ENCODE results near the gene GPR137. TPM values are rescaled to one million over a fixed set of nuclear protein-coding genes. Genes with fewer than 3 reads are reported as not detected.
"Not testable (repeated sequence)": the region's sequence is repeated elsewhere in the genome, so short reads cannot be mapped to it uniquely, and the experiment has no call there.

GPR137 gene
- polyA plus RNA-seq, 3 donors from 2014 or later, result 6.9 to 11.6 (median 7.4) TPM

DNA sequence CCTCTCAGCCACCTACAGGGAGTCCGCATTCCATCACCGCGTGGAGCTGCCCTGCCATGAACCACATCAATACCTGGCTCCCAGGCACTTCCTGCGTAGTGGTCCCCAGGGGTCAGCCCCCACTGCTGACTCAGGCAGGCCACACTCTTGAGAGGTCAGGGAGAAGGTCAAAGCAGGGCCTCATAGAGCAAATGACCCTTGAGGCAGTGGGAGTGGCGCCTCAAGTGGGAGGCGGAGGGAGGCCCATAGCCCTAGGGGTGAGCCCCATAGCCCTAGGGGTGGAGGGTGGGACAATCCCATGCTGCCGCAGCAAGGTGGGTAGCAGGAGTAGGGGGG, 37.2 kb downstream of the GPR137 start:
- DNase-seq, result no peak
- Mint-ChIP-seq H3K9me3 (no peaks in the 10 kb centered on the region), H3K4me1 (peaks cover 27 to 30% of the 10 kb centered on the region in 2 donors), H3K27ac (no peak overlapping the region), H3K36me3 (peaks cover 0 to 8% (median 3%) of the 10 kb centered on the region in 3 donors), H3K4me3 (no peak overlapping the region), H3K27me3 (ENCODE audit: low read depth in 3 of 3) (peaks cover 2 to 8% (median 7%) of the 10 kb centered on the region in 3 donors)

DNA sequence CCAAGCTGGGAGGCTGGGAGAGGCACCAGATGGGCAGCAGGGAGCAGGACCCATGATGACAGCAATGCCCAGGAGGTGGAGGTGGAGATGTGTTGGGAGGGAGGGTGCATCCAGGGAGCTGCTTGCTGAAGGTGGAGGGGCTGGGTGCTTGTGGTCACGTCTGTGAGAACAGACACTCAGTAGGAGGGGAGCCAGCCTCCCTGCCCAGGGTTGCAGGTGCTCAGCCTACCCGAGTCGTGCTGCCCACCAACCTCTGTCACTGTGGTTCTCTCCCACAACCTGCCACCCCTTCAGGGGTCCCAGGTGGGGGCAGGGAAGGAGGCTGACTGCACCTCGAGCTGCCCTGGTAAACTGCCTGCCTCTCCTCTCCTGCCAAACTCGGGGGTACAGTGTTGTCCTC, 37.7 kb downstream of the GPR137 start:
- no peak for DNase-seq

DNA sequence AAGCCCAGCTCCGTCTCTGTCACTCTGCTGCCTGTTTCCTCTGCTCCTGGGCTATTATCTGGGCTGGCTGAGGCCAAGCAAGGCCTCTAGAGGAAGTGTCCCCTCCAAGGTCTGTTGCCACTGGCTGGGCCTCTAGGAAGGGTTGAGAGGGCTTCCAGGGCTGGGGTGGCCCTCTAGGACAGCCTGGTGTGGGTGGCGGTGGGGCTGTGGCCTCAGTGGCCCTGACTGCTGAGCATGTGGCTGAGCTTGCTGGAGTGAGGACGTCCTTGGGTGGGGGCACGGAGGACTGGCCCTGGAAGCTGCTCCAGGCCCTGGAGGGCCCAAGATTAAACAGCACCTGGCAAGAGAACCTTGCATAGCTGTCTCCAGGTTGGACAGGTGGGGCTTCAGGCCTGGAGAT, 38.3 kb downstream of the GPR137 start:
- not testable (repeated sequence) for H3K27me3 Mint-ChIP-seq (ENCODE audit: low read depth in 3 of 3); H3K4me3 Mint-ChIP-seq; DNase-seq; H3K9me3 Mint-ChIP-seq; H3K36me3 Mint-ChIP-seq
- Mint-ChIP-seq H3K27ac (peak overlapping the region in 3 of 6 donors; percentile 37 to 44 (median 43)), H3K4me1 (peaks cover 19 to 21% of the 10 kb centered on the region in 2 donors)

More for the DNA sequence above, 37.7 kb downstream of the GPR137 start:
- Mint-ChIP-seq H3K4me1 (peaks cover 24 to 25% of the 10 kb centered on the region in 2 donors), H3K4me3 (no peak overlapping the region), H3K27ac (peak overlapping the region in 1 of 6 donors; percentile 44), H3K36me3 (peaks cover 0 to 8% (median 3%) of the 10 kb centered on the region in 3 donors), H3K27me3 (ENCODE audit: low read depth in 3 of 3) (peaks cover 0 to 4% (median 2%) of the 10 kb centered on the region in 3 donors), H3K9me3 (no peaks in the 10 kb centered on the region)

DNA sequence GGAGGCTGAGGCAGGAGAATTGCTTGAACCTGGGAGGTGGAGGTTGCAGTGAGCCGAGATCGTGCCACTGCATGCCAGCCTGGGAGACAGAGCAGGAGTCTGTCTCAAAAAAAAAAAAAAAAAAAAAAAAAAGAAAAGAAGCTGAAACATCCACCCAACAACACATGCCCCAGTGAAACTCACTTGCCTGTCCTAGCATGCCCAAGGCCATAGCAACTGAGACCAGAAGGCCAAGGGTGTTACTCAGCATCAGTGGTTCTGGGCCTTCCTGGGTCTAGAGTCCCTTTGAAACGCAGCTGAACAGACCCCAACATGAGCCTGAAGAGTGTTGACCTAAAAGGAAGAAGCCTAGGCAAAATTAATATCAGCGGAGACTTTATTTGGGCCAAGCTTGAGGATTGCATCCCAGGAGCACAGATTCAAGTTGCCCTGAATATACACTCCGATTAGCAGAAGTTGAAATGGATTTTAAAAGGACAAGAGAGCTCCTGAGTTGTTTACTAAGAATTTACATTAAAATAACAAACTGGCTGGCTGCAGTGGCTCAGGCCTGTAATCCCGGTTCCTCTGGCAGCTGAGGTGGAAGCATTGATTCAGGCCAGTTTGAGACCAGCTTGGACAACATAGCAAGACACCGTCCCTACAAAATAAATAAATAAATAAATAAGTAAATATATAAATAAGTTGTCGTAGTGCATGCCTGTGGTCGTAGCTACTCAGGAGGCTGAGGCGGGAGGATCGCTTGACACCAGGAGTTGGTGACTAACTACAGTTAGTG, 39.2 kb downstream of the GPR137 start:
- no peaks in the 10 kb centered on the region for H3K9me3 Mint-ChIP-seq
- H3K4me1 Mint-ChIP-seq, result peaks cover 15 to 20% of the 10 kb centered on the region in 2 donors
- H3K4me3 Mint-ChIP-seq, result no peak overlapping the region
- peaks cover 0 to 8% (median 3%) of the 10 kb centered on the region in 3 donors for H3K36me3 Mint-ChIP-seq
- no peak for DNase-seq
- H3K27ac Mint-ChIP-seq, result peak overlapping the region in 1 of 6 donors; percentile 40
- no peaks in the 10 kb centered on the region for H3K27me3 Mint-ChIP-seq (ENCODE audit: low read depth in 3 of 3)

DNA sequence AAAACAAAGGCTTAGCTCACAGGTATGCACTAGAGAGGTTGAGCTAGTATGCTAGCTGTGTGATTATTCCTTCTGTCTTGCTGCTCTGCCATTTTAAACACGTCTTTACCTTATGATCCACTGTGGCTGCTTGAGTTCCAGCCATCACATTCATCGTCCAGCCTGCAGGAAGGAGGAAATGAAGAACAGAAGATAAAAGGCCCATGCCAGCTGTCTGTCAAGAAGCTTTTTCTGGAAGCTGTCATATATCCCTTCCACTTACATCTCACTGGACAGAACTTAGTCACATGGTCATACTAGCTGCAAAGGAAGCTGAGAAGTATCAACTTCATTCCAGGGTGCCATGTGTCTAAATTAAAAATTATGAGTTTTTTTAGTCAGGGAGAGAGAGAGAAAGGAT, 41.7 kb downstream of the GPR137 start:
- no peak for DNase-seq
- H3K27me3 Mint-ChIP-seq (ENCODE audit: low read depth in 3 of 3), result peaks cover 2 to 10% (median 3%) of the 10 kb centered on the region in 3 donors
- no peak overlapping the region for H3K27ac Mint-ChIP-seq
- H3K9me3 Mint-ChIP-seq, result no peaks in the 10 kb centered on the region
- H3K36me3 Mint-ChIP-seq, result no peaks in the 10 kb centered on the region
- peaks cover 22 to 26% of the 10 kb centered on the region in 2 donors for H3K4me1 Mint-ChIP-seq
- H3K4me3 Mint-ChIP-seq, result no peak overlapping the region

DNA sequence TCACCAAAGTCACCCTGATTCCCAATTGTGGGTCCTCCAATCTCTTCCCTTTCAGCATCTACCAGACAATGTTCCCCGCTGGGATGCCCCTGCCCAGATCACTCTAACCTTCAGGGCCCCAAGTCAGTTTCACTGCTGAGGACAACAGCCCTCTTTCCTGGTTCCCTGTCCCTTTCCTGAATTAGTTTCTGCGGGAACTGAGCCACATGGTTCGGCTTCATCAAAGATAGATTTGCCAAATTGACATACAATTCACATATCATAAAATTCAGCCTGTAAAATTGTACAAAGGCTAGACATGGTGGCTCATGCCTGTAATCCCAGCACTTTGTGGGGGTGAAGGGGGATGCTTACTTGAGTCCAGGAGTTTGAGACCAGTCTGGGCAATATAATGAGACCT, 42.3 kb downstream of the GPR137 start:
- H3K9me3 Mint-ChIP-seq, result no peaks in the 10 kb centered on the region
- peaks cover 22 to 26% of the 10 kb centered on the region in 2 donors for H3K4me1 Mint-ChIP-seq
- no peak overlapping the region for H3K4me3 Mint-ChIP-seq
- DNase-seq, result no peak
- no peaks in the 10 kb centered on the region for H3K36me3 Mint-ChIP-seq
- peaks cover 2 to 10% (median 3%) of the 10 kb centered on the region in 3 donors for H3K27me3 Mint-ChIP-seq (ENCODE audit: low read depth in 3 of 3)
- H3K27ac Mint-ChIP-seq, result no peak overlapping the region

DNA sequence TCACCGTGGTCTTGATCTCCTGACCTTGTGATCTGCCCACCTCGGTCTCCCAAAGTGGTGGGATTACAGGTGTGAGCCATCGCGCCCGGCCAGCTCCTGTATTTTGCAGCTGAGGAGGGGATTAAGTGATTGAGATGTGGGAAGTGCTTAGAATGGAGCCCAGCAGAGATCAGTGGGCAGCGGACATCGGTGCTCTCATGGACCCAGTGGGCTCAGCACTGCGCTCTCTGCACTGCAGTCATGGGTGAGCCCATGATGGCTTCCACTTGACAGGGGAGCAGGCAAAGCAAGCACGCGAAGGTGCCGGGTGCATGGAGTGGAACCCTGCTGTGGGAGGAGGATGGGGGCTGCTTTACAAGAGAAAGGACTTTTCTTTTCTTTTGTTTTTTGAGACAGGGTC, 45.2 kb downstream of the GPR137 start:
- Mint-ChIP-seq H3K4me3 (peak overlapping the region; percentile 20 to 79 (median 63)), H3K9me3 (no peaks in the 10 kb centered on the region)

DNA sequence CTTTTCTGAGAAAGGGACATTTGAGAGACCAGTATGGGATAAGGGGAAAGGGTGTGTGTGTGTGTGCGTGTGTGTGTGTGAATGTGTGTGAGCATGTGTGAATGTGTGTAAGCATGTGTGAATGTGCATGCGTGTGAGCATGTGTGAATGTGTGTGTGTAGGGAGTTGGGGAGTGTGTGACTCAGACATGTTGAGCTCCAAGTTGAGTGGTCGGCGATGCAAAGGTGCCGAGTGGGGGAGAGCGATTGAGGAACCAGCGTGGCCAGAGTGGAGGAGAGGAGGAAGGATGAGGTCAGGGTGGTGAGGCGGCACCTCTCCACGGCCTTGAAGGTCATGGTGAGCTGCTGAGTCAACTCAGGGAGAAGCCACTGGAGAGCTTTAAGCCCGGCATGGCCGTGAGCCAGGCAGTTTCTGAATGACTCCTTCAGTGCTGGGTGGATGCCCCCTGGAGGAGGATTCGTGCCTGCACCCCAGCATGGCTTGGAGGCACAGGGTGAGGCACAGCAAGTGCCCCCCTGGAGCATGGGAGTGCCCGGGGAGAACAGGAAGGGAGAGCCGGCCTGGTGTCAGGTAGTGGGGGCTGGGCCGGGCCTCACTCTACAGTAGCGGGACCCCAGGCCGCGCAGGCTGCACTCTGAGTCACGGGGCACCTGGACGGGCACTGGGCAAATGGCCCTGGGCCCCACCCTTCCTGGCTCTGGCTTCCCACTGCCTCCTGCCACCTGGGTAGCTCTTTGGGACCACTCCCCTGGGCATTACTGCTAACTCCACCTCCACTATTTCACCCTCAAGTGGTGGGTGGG, 46.1 kb downstream of the GPR137 start:
- peaks cover 0 to 4% (median 0%) of the 10 kb centered on the region in 3 donors for H3K36me3 Mint-ChIP-seq
- DNase-seq, result peak; percentile 85 to 86 (median 85)

More for the DNA sequence above, 45.2 kb downstream of the GPR137 start:
- Mint-ChIP-seq H3K36me3 (peaks cover 0 to 4% (median 0%) of the 10 kb centered on the region in 3 donors), H3K27ac (peak overlapping the region; percentile 71 to 87 (median 82)), H3K4me1 (peaks cover 22 to 31% of the 10 kb centered on the region in 2 donors), H3K27me3 (ENCODE audit: low read depth in 3 of 3) (peaks cover 2 to 10% (median 3%) of the 10 kb centered on the region in 3 donors)
- no peak for DNase-seq

DNA sequence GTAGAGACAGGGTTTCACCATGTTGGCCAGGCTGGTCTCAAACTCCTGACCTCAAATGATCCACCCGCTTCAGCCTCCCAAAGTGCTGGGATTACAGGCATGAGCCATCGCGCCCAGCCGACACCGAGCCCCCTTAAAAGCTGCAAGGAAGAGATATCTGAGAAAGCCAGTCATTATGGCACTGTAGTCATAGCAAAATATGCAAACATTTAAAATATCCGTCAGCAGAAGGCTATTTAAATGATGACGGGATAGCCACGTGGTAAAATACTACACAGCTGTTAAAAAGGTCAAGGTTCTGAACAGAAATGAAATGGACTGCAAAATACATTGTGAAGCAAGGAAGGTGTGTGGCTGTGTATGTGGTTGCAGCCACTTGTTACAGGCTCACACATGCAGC, 47.9 kb downstream of the GPR137 start:
- Mint-ChIP-seq H3K9me3 (no peaks in the 10 kb centered on the region), H3K4me1 (peaks cover 32 to 41% of the 10 kb centered on the region in 2 donors), H3K27me3 (ENCODE audit: low read depth in 3 of 3) (peaks cover 2 to 12% (median 3%) of the 10 kb centered on the region in 3 donors), H3K36me3 (peaks cover 0 to 14% (median 4%) of the 10 kb centered on the region in 3 donors), H3K27ac (peak overlapping the region in 2 of 6 donors; percentile 17 to 49), H3K4me3 (no peak overlapping the region)
- DNase-seq, result no peak

More for the DNA sequence above, 46.1 kb downstream of the GPR137 start:
- Mint-ChIP-seq H3K4me1 (peaks cover 22 to 31% of the 10 kb centered on the region in 2 donors), H3K4me3 (peak overlapping the region; percentile 63 to 79 (median 70)), H3K9me3 (no peaks in the 10 kb centered on the region), H3K27ac (peak overlapping the region; percentile 71 to 87 (median 82)), H3K27me3 (ENCODE audit: low read depth in 3 of 3) (peaks cover 2 to 12% (median 3%) of the 10 kb centered on the region in 3 donors)

DNA sequence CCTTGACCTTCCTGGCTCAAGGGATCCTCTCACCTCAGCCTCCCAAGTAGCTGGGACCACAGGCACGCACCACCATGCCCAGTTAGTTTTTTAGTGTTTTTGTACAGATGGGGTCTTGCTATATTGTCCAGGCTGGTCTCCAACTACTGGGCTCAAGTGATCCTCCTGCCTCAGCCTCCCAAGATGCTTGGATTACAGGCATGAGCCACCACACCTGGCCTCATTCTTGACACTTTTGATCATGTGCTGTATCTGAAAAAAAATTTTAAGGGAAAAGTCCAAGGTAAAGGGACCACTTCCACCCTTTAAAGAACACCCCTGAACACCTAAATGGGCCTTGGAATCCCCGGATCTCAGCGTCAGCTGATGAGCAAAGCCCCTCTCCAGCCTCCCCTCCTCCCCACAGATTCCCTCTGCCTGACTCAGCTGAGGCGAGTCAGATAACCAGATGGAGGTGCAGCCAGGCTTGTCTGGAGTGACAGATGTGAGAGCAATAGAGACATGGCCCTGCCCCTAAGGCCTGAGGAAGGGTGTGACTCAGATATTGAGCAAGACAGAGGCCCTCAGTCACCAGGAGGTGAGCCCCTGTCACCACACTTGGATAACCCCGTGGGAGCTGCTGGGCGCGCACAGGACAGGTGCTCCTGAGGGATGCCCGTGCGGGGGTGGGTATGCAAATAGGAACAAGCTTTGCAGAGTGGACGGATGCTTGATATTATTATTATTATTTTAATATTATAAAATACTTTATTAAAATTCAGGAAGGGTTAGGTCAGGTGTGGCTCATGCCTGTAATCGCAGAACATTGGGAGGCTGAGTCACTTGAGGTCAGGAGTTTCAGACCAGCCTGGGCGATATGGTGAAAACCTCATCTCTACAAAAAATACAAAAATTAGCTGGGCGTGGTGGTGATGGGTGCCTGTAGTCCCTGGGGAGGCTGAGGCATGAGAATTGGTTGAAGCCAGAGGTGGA, 49.4 kb downstream of the GPR137 start:
- Mint-ChIP-seq H3K27me3 (ENCODE audit: low read depth in 3 of 3) (peaks cover 3 to 12% (median 4%) of the 10 kb centered on the region in 3 donors), H3K36me3 (peaks cover 0 to 17% (median 7%) of the 10 kb centered on the region in 3 donors), H3K27ac (peak overlapping the region in 1 of 6 donors; percentile 13), H3K9me3 (no peaks in the 10 kb centered on the region), H3K4me3 (no peak overlapping the region), H3K4me1 (peaks cover 45% of the 10 kb centered on the region in 2 donors)
- DNase-seq, result no peak

DNA sequence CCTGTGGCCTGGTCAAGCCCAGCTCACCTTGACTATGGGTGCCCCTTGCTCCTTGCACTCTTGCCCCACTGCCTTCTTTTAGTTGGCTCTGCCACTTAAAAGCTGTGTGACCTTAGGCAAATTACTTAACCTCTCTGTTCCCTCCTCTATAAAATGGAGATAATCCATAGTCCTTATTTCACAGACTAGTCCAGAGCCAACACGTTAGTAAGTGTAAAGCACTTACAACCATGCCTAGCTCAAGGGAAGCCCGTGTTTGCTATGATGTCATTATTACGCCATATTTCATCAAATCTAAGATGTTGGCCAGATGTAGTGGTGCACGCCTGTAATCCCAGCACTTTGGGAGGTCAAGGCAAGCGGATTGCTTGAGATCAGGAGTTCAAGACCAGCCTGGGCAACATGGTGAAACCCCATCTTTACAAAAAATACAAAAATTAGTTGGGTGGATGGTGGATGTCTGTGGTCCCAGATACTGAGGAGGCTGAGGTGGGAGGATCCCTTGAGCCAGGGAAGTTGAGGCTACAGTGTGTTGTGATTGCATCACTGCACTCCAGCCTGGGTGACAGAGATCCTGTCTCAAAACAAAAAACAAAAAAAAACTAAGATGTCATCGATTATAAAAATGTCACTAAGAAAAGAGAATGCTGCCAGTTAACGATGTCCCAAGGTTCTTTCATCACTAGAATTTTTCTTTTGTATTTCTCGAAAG, 52.0 kb downstream of the GPR137 start:
- Mint-ChIP-seq H3K9me3 (no peaks in the 10 kb centered on the region), H3K27ac (peak overlapping the region; percentile 57 to 98 (median 78)), H3K4me1 (peaks cover 37 to 45% of the 10 kb centered on the region in 2 donors), H3K4me3 (peak overlapping the region in 3 of 5 donors; percentile 45 to 54 (median 46)), H3K36me3 (peaks cover 0 to 17% (median 7%) of the 10 kb centered on the region in 3 donors), H3K27me3 (ENCODE audit: low read depth in 3 of 3) (peaks cover 2 to 4% (median 4%) of the 10 kb centered on the region in 3 donors)
- DNase-seq, result no peak

DNA sequence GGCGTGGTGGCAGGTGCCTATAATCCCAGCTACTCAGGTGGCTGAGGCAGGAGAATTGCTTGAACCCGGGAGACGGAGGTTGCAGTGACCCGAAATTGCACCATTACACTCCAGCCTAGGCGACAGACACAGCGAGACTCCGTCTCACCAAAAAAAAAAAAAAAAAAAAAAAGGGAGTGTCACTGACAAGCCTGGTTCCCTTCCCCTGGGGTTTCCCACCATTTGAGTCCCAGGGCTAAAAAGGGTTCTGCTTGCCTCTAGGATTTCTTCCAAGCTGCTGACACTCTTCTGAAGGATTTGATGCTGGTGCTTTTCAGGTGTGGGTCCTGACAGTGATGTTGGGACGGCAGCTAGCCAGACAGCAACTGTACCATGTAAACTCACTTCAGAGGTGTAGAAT, 53.1 kb downstream of the GPR137 start:
- peak overlapping the region; percentile 88 to 93 (median 89) for H3K4me3 Mint-ChIP-seq
- peaks cover 37 to 45% of the 10 kb centered on the region in 2 donors for H3K4me1 Mint-ChIP-seq
- DNase-seq, result no peak
- no peaks in the 10 kb centered on the region for H3K9me3 Mint-ChIP-seq
- H3K36me3 Mint-ChIP-seq, result peaks cover 0 to 14% (median 7%) of the 10 kb centered on the region in 3 donors
- H3K27me3 Mint-ChIP-seq (ENCODE audit: low read depth in 3 of 3), result peaks cover 2 to 4% (median 4%) of the 10 kb centered on the region in 3 donors
- H3K27ac Mint-ChIP-seq, result peak overlapping the region; percentile 95 to 99 (median 98)
